GM20431 (cell line): ENCODE data around the gene AARS2.

ENCODE experiments used
- in situ Hi-C: fragments of 300-500 bp; cut with MseI, MboI; formaldehyde crosslinking; loops from one replicate; pipeline ENCODE4 v1.15.0; 2020; ENCODE audit warnings: low sequenced_read_pairs; ENCODE audit not compliant: unreplicated experiment

AARS2 gene

GRCh38 chr6:44255105-44255808 lies 57.9 kb downstream of the AARS2 start:
- in situ Hi-C loops, result no loop called here

GRCh38 chr6:44254191-44255104 lies 58.7 kb downstream of the AARS2 start:
- in situ Hi-C loops, result no loop called here

- in situ Hi-C loops, result no loop called here
Observed at GRCh38 chr6:44253307-44254101, 59.6 kb downstream of the AARS2 start.

GRCh38 chr6:44251576-44252524 lies 61.3 kb downstream of the AARS2 start:
- in situ Hi-C loops, result no loop called here

- in situ Hi-C loops, result no loop called here
Observed at GRCh38 chr6:44250718-44251123, 62.4 kb downstream of the AARS2 start.

GRCh38 chr6:44250067-44250717 lies 63.0 kb downstream of the AARS2 start:
- in situ Hi-C loops, result no loop called here
